ENCODE measurements around the gene RER1. TPM values are rescaled to one million over a fixed set of nuclear protein-coding genes. Genes with fewer than 3 reads are reported as not detected.

RER1 gene
- total RNA-seq, 1 donor from 2014 or later, result 133 TPM

DNA sequence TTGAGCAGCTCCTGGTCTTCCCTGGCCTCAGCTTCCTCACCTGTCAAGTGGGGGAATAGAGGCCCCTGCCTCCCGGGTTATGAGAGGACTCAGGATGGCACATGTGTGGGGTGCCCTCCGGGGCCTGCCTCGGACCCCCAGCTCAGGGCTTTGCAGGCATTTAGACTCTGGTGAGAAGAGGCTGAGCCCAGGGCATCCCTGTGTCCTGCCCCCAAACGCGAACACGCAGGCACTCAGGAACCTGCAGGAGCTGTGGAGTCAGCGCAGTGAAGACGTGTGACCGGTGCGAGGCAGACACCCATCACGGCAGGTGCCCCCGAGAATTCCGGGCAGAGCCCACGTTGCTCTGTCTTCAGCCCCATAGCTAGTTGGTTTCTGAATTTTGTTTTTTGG is 26.2 kb downstream of the RER1 start:
- H3K9me3 ChIP-seq, result no peaks in the 10 kb centered on the region
- peaks cover 23% of the 10 kb centered on the region for H3K4me1 ChIP-seq
- intact Hi-C loops (cut with DNase I), result no loop called here
- no peaks in the 10 kb centered on the region for H3K36me3 ChIP-seq
- H3K4me3 ChIP-seq, result no peak overlapping the region
- TF ChIP-seq, protein P1, sequence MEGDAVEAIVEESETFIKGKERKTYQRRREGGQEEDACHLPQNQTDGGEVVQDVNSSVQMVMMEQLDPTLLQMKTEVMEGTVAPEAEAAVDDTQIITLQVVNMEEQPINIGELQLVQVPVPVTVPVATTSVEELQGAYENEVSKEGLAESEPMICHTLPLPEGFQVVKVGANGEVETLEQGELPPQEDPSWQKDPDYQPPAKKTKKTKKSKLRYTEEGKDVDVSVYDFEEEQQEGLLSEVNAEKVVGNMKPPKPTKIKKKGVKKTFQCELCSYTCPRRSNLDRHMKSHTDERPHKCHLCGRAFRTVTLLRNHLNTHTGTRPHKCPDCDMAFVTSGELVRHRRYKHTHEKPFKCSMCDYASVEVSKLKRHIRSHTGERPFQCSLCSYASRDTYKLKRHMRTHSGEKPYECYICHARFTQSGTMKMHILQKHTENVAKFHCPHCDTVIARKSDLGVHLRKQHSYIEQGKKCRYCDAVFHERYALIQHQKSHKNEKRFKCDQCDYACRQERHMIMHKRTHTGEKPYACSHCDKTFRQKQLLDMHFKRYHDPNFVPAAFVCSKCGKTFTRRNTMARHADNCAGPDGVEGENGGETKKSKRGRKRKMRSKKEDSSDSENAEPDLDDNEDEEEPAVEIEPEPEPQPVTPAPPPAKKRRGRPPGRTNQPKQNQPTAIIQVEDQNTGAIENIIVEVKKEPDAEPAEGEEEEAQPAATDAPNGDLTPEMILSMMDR (IDR thresholded peaks at IDR 0.05), result no peak
- no peak for DNase-seq
- ATAC-seq, result no peak
- no peak overlapping the region for H3K27ac ChIP-seq
- peaks cover 56% of the 10 kb centered on the region for H3K27me3 ChIP-seq (ENCODE audit: low read depth)

DNA sequence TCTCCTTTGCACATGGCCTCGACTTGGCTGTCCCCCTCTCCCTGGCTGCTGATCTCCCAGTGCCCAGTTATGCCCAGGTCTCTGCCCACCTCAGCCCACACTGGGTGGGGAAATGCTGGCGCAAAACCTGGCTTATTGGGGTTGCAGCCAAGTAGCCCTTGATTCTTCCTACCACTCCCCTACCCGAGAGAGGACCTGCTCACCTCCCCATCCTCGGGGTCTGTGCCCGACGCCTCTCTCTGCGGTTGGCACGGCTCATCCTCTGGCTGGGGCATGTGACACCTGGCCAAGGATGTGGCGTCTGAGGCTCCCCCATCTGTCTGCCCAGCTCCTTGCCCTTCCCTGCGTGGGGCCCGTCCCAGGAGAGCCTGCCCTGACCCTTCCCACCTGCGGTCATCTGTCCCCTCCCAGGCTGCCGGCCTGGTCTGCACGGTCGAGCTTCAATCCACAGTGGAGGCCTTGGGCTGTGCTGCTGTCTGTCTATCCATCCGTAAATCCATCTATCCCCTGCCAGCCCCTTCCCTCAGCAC is 27.2 kb downstream of the RER1 start:
- TF ChIP-seq, protein P1 (IDR thresholded peaks at IDR 0.05), result no peak
- peaks cover 56% of the 10 kb centered on the region for H3K27me3 ChIP-seq (ENCODE audit: low read depth)
- no peak overlapping the region for H3K4me3 ChIP-seq
- H3K27ac ChIP-seq, result no peak overlapping the region
- H3K4me1 ChIP-seq, result peaks cover 14% of the 10 kb centered on the region
- DNase-seq (no peak), ATAC-seq (no peak)
- no peaks in the 10 kb centered on the region for H3K9me3 ChIP-seq
- H3K36me3 ChIP-seq, result no peaks in the 10 kb centered on the region
- intact Hi-C loops (cut with DNase I), result no loop called here

DNA sequence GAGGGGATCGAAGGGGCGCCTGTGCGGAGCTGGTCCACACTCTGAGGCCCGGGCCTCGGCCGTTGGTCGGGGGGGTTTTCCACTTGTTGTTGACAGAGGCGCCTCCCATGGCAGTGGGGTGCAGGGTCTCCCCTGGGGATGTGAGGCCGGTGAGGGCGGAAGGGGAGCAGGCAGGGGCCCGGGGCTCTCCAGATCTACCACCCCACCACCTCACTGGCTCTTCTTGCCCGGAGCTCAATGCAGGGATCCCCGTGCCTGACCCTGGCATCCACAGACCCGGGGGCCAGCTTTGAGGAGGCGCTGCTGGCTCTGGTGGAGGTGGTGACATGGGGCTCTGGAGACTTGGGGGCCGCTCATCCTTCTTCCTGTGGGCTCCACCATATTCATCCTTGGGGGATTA is 27.8 kb downstream of the RER1 start:
- no peak overlapping the region for H3K27ac ChIP-seq
- H3K27me3 ChIP-seq (ENCODE audit: low read depth), result peaks cover 56% of the 10 kb centered on the region
- H3K36me3 ChIP-seq, result no peaks in the 10 kb centered on the region

DNA sequence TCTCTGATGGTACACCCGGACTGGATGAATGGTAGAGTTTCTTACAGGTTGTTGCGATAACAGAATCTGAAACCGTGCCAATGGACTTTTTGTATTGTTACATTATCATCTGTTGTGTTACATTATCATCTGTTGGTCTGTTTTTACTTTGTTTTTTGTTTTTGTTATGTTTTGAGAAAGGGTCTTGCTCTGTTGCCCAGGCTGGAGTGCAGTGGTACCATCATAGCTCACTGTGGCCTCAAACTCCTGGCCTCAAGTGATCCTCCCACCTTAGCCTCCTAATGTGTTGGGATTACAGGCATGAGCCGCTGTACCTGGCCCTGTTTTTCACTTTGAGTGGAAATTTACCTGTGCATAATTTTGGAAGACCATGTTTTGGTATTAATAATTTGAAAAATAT is 30.9 kb downstream of the RER1 start:
- H3K27ac ChIP-seq, result no peak overlapping the region
- H3K4me3 ChIP-seq, result no peak overlapping the region
- no peaks in the 10 kb centered on the region for H3K36me3 ChIP-seq
- DNase-seq (no peak), ATAC-seq (no peak)
- H3K9me3 ChIP-seq, result no peaks in the 10 kb centered on the region
- peaks cover 38% of the 10 kb centered on the region for H3K27me3 ChIP-seq (ENCODE audit: low read depth)
- intact Hi-C loops (cut with DNase I), result no loop called here
- H3K4me1 ChIP-seq, result no peaks in the 10 kb centered on the region
- TF ChIP-seq, protein P1 (IDR thresholded peaks at IDR 0.05), result no peak

More for the DNA sequence above, 27.8 kb downstream of the RER1 start:
- no peak for ATAC-seq
- Histone ChIP-seq H3K4me1 (peaks cover 8% of the 10 kb centered on the region), H3K4me3 (no peak overlapping the region), H3K9me3 (no peaks in the 10 kb centered on the region)
- intact Hi-C loops (cut with DNase I), result no loop called here
- TF ChIP-seq, protein P1 (IDR thresholded peaks at IDR 0.05), result no peak
- no peak for DNase-seq

DNA sequence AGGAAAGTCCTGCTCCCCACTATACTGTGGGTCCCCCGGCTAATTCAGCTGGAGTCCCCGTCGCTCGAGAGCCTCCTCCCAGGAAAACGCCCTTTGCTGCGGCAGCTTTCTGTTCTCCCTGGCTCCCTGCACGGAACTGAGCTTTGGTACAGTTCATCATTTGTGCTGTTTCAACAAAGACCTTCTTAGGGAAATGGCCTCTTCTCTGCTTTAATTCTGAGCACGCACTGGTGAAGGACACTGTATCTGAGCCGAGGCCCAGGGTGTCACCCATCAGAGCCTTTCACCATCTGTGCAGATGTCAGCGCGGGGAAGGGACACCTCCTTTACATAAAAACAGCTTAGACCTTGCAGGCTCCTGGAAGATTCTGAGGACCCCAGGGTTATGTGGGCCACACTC is 34.3 kb downstream of the RER1 start:
- no peaks in the 10 kb centered on the region for H3K4me1 ChIP-seq
- H3K36me3 ChIP-seq, result no peaks in the 10 kb centered on the region
- H3K27ac ChIP-seq, result no peak overlapping the region
- TF ChIP-seq, protein P1 (IDR thresholded peaks at IDR 0.05), result no peak
- H3K4me3 ChIP-seq, result no peak overlapping the region
- peaks cover 5% of the 10 kb centered on the region for H3K9me3 ChIP-seq
- ATAC-seq (no peak), DNase-seq (no peak)
- intact Hi-C loops (cut with DNase I), result no loop called here
- peaks cover 26% of the 10 kb centered on the region for H3K27me3 ChIP-seq (ENCODE audit: low read depth)

Measured in lower lobe of right lung (tissue), 2 donors.